Testis (tissue), 3 donors: ENCODE measurements around the gene ABCA8. TPM values are rescaled to one million over a fixed set of nuclear protein-coding genes. Genes with fewer than 3 reads are reported as not detected.
"Not testable (repeated sequence)": the region's sequence is repeated elsewhere in the genome, so short reads cannot be mapped to it uniquely, and the experiment has no call there.

ENCODE experiments used
- DNase-seq: peaks from one replicate; pipeline ENCODE4 v3.0.0-alpha.2; 2019
- H3K27ac ChIP-seq, 2 donors: fragments of 200-600 bp; sonication (generic); one replicate each; pipeline ENCODE4 v1.5.1; 2019
- H3K27me3 ChIP-seq: fragments of 200-600 bp; sonication (generic); one replicate; pipeline ENCODE4 v1.5.1; 2019
- H3K36me3 ChIP-seq: fragments of 200-600 bp; sonication (generic); one replicate; pipeline ENCODE4 v1.5.1; 2017; ENCODE audit warnings: low read depth; ENCODE audit errors: missing control alignments
- H3K4me1 ChIP-seq: fragments of 200-600 bp; sonication (generic); one replicate; pipeline ENCODE4 v1.5.1; 2019
- H3K4me3 ChIP-seq, 2 donors: fragments of 200-600 bp; sonication (generic); one replicate each; pipeline ENCODE4 v1.5.1; 2017 to 2019
- H3K9me3 ChIP-seq: fragments of 200-600 bp; sonication (generic); one replicate; pipeline ENCODE4 v1.5.1; 2017
- CTCF ChIP-seq, 3 experiments: fragments of 450-650 bp in 2 of 3; fragments of 200-600 bp in 1 of 3; sonication (generic) in 1 of 3; IDR thresholded peaks; one replicate each; pipeline ENCODE4 v1.5.1; 2016 to 2019; ENCODE audit warnings: antibody characterized with exemption in 3 of 3, mild to moderate bottlenecking in 2 of 3, moderate library complexity in 1 of 3
- POLR2A ChIP-seq: fragments of 450-650 bp; IDR thresholded peaks from one replicate; pipeline ENCODE4 v1.6.1; 2017; ENCODE audit warnings: antibody characterized with exemption, mild to moderate bottlenecking, moderate library complexity
- WGBS, 2 donors: methylation state at CpG; one replicate each; pipeline ENCODE4 v1.1.5; 2018; 5-methylcytosine and 5-hydroxymethylcytosine counted together
- intact Hi-C: fragments of 100-400 bp; cut with DNase I; formaldehyde crosslinking; loops from one replicate; pipeline ENCODE4 v1.15.1; 2023; ENCODE audit warnings: low total_unique reads
- polyA plus RNA-seq: library from polyadenylated mRNA; stranded (reverse); fragments of 350-450 nt; fragmentation: Illumina TruSeq; extraction: RNeasy Lipid Tissue Mini Kit (QIAGEN cat#74804); gene quantifications from one replicate; pipeline ENCODE4 v1.2.3, GENCODE V29; 2014; ENCODE audit warnings: low read depth, low replicate concordance; ENCODE audit not compliant: insufficient read depth
- total RNA-seq, 2 donors: library from RNA; depleted of rRNA; stranded (reverse); fragments of >200 nt; gene quantifications; one replicate each; pipeline ENCODE4 v1.2.3, GENCODE V29; 2016

ABCA8 gene
- total and polyA plus RNA-seq, 3 donors from 2014 or later = 45.6 to 249 (median 188) TPM

- intact Hi-C loops = no loop called here
- TF ChIP-seq POLR2A (no peak), CTCF (IDR thresholded peaks at IDR 0.05) (peak in 1 of 3 experiments; percentile 3)
- Histone ChIP-seq H3K27ac (peak overlapping the region; percentile 69 to 81), H3K4me1 (peaks cover 11% of the 10 kb centered on the region), H3K36me3 (no peaks in the 10 kb centered on the region), H3K4me3 (peak overlapping the region; percentile 29 to 63), H3K27me3 (no peaks in the 10 kb centered on the region), H3K9me3 (no peaks in the 10 kb centered on the region)
- no peak for DNase-seq
- 44 to 48% methylated on average over 4 of the region's 4 CpGs for WGBS, 2 donors
Observed at GRCh38 chr17:68953340-68953997, 1.7 kb downstream of the ABCA8 start.

- TF ChIP-seq POLR2A = no peak
- no peak for TF ChIP-seq CTCF (IDR thresholded peaks at IDR 0.05)
- H3K9me3 ChIP-seq = no peaks in the 10 kb centered on the region
- 78 to 83% methylated on average over 4 of the region's 4 CpGs for WGBS, 2 donors
- intact Hi-C loops = no loop called here
- no peak overlapping the region for H3K27ac ChIP-seq
- DNase-seq = no peak
- H3K4me3 ChIP-seq = no peak overlapping the region
- H3K4me1 ChIP-seq = peaks cover 11% of the 10 kb centered on the region
- no peaks in the 10 kb centered on the region for H3K27me3 ChIP-seq
- no peaks in the 10 kb centered on the region for H3K36me3 ChIP-seq
Observed at GRCh38 chr17:68950725-68951124, 4.5 kb downstream of the ABCA8 start.

GRCh38 chr17:68947868-68948267, 7.3 kb downstream of the ABCA8 start:
- DNase-seq, H3K27ac ChIP-seq, H3K27me3 ChIP-seq, intact Hi-C loops, H3K9me3 ChIP-seq, H3K4me3 ChIP-seq, H3K36me3 ChIP-seq: not testable (repeated sequence)
- WGBS, 2 donors = 90 to 94% methylated on average over 1 of the region's 1 CpG
- H3K4me1 ChIP-seq = peaks cover 11% of the 10 kb centered on the region

- WGBS, 2 donors = 46 to 56% methylated on average over 6 of the region's 6 CpGs
- intact Hi-C loops = no loop called here
- Histone ChIP-seq H3K9me3 (no peaks in the 10 kb centered on the region), H3K36me3 (no peaks in the 10 kb centered on the region), H3K27ac (peak overlapping the region in 1 of 2 donors; percentile 16), H3K4me1 (no peaks in the 10 kb centered on the region), H3K4me3 (no peak overlapping the region), H3K27me3 (no peaks in the 10 kb centered on the region)
- TF ChIP-seq POLR2A (no peak), CTCF (IDR thresholded peaks at IDR 0.05) (no peak)
- DNase-seq = no peak
Observed at GRCh38 chr17:68944435-68945035, 10.7 kb downstream of the ABCA8 start.

GRCh38 chr17:68943812-68944182, 11.4 kb downstream of the ABCA8 start:
- intact Hi-C loops, H3K4me3 ChIP-seq, H3K27ac ChIP-seq, H3K27me3 ChIP-seq, H3K36me3 ChIP-seq, H3K4me1 ChIP-seq, H3K9me3 ChIP-seq, DNase-seq: not testable (repeated sequence)
- WGBS, 2 donors = 89 to 94% methylated on average over 2 of the region's 2 CpGs
